ENCODE measurements around the gene ZC3H11A.
"Not testable (repeated sequence)": the region's sequence is repeated elsewhere in the genome, so short reads cannot be mapped to it uniquely, and the experiment has no call there.

The ZC3H11A gene

DNA sequence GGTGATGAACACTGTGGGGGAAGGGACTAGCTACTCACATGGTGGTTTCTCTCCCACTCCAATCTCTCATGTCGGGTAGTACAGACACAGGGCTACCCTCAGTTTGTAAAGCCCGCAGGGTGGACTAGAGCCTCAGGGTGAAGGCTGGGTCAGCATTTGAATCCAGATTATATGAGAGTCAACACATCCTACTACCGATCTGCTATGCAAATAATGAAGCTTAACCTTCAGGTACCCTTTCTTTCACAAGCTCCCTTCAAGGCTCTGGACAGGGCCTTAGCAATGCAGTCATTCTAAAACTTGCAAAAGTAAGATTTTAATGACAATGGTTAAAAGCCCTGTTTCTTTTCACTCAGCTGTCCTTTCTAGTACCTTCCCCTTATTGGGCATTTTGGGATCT is 5.5 kb upstream of the ZC3H11A start:
- DNase-seq = no peak

DNA sequence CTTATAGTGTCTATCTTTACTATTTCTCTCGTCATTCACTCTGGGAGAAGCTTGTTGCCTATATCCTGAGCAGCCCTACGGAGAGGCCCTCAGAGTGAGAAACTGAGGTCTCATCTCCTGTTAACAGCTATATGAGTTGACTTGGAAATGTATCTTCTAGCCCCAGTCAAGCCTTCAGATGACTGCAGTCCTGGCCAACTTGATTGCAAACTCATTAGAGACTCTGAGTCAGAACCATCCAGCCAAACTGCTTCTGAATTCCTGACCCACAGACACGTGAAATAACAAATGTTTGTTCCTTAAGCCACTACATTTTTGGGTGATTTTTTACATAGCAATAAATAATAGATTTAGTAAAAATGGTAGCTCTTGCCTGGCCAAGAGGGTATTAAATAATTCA is 3.9 kb upstream of the ZC3H11A start:
- no peak for DNase-seq

GRCh38 chr1:203792486-203792885 is 2.9 kb upstream of the ZC3H11A start:
- DNase-seq = no peak

DNA sequence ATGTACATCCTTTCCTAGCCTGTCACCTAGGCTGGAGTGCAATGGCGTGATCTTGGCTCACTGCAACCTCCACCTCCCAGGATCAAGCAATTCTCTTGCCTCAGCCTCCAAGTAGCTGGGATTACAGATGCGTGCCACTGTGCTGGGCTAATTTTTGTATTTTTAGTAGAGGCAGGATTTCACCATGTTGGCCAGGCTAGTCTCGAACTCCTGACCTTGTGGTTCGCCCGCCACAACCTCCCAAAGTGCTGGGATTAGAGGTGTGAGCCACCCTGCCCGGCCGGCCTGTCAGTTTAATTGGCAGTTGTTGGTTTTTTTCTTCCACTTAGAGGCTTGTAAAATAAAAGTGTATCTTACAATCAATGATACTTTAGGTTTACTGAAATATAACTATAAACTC is 1.9 kb upstream of the ZC3H11A start:
- DNase-seq = not testable (repeated sequence)

GRCh38 chr1:203794764-203795440 is 521 bp upstream of the ZC3H11A start:
- DNase-seq = no peak

- DNase-seq = no peak
Observed at GRCh38 chr1:203796236-203796605, 798 bp downstream of the ZC3H11A start.

DNA sequence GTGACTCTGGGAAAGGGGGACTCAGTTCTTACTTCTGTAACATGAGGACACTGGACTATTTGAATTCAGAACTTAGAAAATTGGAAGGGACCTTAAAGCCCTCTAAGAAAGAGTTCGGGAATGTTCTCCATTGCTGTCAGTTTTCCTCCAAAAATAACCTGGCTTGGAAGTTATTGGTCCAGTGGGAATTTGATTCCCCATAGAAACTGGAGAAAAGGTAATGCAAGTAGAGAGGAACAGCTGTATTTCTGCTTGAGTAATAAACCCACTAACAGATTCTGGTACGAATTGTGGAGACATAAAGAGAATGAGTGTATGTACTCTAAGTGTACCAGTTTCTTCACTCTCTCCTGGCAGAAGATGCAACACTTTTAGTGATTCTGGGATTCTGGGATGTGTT is 1.8 kb downstream of the ZC3H11A start:
- no peak for DNase-seq

- no peak for DNase-seq
Observed at GRCh38 chr1:203797948-203798655, 2.7 kb downstream of the ZC3H11A start.

GRCh38 chr1:203799157-203799556 is 3.7 kb downstream of the ZC3H11A start:
- DNase-seq = no peak

DNA sequence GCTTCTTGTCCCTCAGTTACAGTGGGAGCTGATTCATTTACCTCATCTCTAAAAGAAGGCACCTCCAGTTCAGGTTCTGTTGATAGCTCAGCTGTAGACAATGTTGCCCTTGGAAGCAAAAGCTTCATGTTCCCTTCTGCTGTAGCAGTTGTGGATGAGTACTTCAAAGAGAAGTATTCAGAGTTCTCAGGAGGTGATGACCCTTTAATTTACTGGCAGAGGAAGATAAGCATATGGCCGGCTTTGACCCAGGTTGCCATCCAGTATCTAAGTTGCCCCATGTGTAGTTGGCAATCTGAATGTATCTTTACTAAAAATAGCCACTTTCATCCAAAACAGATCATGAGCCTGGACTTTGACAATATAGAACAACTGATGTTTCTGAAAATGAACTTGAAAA is 4.5 kb downstream of the ZC3H11A start:
- DNase-seq = no peak

DNA sequence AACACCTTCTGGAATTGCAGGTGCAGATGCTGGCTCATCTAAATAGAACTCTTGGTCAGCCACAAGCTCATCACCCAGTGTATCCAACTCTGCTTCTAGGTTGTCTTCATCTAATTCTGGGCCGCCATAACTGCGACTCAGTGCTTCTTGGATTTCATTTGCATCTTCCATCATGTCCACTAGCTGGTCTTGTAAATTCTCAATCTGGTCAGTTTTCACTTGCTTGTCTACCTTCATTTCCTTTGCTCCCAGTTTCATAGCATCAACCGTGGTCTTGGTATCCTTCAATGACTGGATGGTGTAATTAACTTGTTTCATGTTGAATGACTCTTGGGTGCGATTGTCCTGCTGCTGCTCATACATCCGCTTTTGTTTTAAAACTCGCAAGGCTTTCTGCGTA is 10.3 kb downstream of the ZC3H11A start:
- DNase-seq = no peak

DNA sequence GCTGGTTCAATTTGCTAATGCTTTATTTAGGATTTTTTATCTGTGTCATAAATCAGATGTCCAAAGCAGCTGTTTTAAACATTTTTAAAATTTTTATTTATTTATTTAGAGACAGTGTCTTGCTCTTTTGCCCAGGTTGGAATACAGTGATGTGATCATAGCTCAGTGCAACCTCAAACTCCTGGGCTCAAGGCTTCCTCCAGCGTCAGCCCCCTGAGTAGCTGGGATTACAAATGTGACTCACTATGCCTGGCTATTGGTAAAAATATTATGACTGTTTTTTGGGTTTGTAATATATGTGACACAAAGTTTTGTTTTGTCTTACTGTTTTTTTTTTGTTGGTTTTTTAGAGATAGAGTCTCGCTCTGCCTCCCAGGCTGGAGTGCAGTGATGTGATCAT is 11.8 kb downstream of the ZC3H11A start:
- no peak for DNase-seq

- DNase-seq = no peak
Observed at GRCh38 chr1:203813581-203814341, 18.3 kb downstream of the ZC3H11A start.

DNA sequence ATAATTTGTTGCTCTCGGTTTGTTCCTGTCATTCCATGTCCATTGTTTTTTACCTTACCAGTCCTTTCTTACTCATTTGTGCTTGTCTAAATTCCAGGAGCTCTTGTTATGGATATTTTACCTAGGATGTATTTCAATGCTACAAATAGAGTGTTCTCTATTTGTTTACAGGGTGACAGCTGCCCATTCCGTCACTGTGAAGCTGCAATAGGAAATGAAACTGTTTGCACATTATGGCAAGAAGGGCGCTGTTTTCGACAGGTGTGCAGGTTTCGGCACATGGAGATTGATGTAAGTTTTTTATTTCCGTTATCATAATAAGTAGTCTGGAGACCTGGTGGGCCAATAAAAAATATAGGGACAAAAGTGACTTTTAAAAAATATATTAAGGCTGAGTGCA is 23.0 kb downstream of the ZC3H11A start:
- no peak for DNase-seq

DNA sequence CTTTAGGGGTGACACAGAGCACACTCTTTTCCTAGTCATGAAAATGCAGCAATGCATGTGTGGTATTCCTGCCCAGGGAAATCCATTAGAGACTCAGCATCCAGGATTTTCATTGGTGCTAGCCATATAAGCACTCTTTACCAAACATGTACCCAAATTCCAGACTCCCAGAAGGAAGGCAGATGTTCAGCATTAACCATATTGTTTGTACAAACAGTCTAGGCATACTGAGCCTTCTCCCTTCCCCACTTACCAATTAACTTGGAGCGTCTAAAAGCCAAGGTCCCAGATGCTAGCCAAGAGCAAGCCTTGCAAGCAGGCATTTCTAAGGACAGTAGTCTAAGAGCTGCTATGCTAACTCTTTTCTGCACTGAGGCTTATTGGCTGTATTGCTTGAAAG is 27.9 kb downstream of the ZC3H11A start:
- DNase-seq = no peak

DNA sequence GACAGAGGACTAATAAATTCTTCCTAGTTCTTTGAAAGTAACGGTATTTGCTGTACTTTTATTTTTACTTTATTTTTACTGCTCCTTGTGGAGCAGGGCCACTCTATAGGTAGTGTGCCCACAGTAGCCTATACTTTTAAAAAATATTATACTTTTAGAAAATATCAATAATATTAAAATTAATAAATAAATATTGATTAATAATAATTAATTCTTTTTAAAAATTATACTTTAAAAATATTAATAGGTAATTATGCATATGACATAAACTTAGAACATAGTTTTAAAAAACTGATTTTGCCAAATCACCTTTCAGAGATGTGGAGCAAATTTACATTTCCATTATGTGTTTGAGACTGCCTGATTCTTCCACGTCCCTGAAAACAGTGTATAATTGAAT is 30.8 kb downstream of the ZC3H11A start:
- DNase-seq = no peak

DNA sequence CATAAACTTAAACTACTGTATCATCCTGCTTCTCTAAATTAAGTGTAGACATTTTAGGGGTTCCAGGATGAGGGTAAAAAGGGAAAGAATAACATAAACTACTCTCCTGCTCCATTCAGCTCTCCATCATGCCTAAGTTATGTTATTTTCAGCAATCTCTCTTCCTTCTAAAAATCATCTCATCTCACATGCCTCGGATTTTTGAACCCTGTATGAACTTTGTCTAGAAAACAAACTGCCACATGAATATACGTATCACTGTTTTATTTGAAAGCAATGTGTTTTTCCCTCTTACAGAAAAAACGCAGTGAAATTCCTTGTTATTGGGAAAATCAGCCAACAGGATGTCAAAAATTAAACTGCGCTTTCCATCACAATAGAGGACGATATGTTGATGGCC is 32.6 kb downstream of the ZC3H11A start:
- no peak for DNase-seq

DNA sequence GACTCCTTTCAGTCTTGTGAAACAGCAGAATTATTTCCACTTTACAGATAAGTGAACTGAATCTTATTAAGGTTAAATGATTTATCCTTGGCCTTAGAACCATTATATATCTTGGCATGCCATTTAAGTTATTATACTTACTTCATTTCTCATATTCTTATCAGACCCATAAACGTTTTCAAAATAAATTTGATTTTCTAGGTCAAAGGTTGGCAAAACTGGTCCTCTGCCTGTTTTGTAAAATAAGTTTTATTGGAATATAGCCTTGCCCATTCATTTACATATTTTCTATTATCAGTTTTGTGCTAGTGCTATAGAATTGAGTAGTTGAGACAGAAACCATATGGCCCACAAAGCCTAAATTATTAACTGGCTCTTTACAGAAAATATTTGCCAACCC is 33.1 kb downstream of the ZC3H11A start:
- DNase-seq = no peak

DNA sequence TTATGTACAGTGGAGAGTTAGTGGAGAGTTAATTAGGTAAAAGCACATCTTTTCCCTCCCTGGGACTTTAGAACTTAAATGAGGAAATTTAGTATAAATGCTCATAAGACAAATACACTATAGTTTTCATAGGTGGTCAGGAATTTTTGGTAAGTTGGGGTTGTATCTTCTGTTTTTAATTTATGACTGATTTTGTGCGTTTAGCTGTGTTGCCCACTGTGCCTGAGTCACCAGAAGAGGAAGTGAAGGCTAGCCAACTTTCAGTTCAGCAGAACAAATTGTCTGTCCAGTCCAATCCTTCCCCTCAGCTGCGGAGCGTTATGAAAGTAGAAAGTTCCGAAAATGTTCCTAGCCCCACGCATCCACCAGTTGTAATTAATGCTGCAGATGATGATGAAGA is 33.8 kb downstream of the ZC3H11A start:
- not testable (repeated sequence) for DNase-seq

DNA sequence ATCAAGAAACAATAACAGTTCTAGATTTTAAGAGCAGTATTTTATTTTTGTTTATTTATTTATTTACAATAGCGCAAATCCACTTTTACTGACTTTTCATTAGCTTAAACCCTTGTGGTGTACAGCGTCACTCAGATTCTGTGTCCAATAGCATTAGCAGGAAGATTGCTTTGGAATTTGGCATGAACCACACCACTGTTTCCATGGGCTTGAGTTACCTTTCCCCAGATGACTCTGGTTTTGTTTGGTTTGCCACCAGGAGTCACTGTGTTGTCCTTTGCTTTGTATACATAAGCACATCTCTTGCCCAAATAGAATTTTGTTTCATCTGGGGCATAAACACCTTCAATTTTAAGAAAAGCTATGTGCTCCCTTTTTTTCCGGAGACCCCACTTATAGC is 40.1 kb downstream of the ZC3H11A start:
- no peak for DNase-seq

- no peak for DNase-seq
Observed at GRCh38 chr1:203839081-203839480, 43.7 kb downstream of the ZC3H11A start.

- DNase-seq = no peak
Observed at GRCh38 chr1:203840208-203840808, 44.9 kb downstream of the ZC3H11A start.

DNA sequence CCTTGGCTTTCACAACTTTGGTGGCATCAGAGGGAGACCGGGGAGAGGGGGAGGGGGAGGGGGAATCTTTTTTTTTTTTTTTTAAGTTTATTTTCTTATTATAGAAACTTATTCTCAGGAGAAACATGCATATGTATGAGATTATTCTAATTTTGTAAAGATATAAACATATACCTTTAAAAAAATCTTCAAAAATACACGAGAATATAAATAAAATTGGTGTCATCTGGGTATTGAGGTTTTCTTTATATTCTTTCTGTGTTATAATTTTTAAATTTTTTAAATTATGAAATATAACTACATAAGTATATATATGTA is 47.1 kb downstream of the ZC3H11A start:
- no peak for DNase-seq

DNA sequence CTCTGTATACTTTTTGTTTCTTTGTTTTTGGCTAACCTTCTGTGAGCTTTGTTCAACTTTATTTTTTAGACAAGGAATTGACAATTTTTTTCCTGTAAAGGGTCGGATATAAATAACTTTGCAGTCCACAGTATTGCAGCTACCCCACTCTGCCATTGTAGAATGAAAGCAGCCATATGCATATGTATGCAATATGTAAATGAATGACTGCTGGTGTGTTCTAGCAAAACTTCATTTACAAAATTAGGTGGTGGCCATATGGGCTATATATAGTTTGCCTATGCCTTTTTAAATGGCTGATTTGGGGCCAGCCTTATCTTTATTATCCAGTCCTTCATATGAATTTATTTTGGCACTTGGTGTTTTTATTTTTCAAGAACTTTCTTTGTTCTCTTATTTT is 48.0 kb downstream of the ZC3H11A start:
- no peak for DNase-seq
